PC-9 (cell line): ENCODE data around the gene TATDN2. TPM values are rescaled to one million over a fixed set of nuclear protein-coding genes. Genes with fewer than 3 reads are reported as not detected.

ENCODE experiments used
- BruUV-seq: library from RNA; stranded (reverse); fragments of 400-500 nt; replicated peaks from 2 replicates; lab custom pipeline; 2021; lab: Mats Ljungman, UMichigan
- CTCF ChIA-PET: fragments of 300-600 bp; sonication (Branson Sonifier 250); formaldehyde crosslinking; loops from one replicate; lab custom pipeline; 2022; ENCODE audit warnings: antibody characterized with exemption; lab: Charles Lee
- POLR2A ChIA-PET: fragments of 300-600 bp; sonication (Branson Sonifier 250); formaldehyde crosslinking; loops from one replicate; lab custom pipeline; 2022; ENCODE audit warnings: antibody characterized with exemption; ENCODE audit not compliant: unreplicated experiment; lab: Charles Lee
- DNase-seq, 2 experiments: peaks; one replicate each; pipeline versions ENCODE4 v3.0.0 to v3.0.0-alpha.2; 2015 to 2022; ENCODE audit warnings: mixed read lengths in 1 of 2
- H2AFZ ChIP-seq: fragments of 200-600 bp; sonication (generic); 2 replicates; pipeline ENCODE4 v1.8.1; 2017; ENCODE audit warnings: antibody characterized with exemption
- H3F3A ChIP-seq: fragments of 200-600 bp; sonication (generic); 2 replicates; pipeline ENCODE4 v1.8.1; 2017; ENCODE audit warnings: antibody characterized with exemption, mild to moderate bottlenecking, low read depth; ENCODE audit not compliant: insufficient read depth
- H3K27ac ChIP-seq: fragments of 200-600 bp; sonication (generic); 2 replicates; pipeline ENCODE4 v1.6.1; 2016; ENCODE audit warnings: mixed run types
- H3K27me3 ChIP-seq: fragments of 200-600 bp; sonication (generic); 2 replicates; pipeline ENCODE4 v1.6.1; 2016; ENCODE audit warnings: low read depth, mixed run types; ENCODE audit not compliant: insufficient read depth
- H3K36me3 ChIP-seq: fragments of 200-600 bp; sonication (generic); 2 replicates; pipeline ENCODE4 v1.6.1; 2016; ENCODE audit warnings: low read depth, mixed run types
- H3K4me1 ChIP-seq: fragments of 200-600 bp; sonication (generic); replicated peaks from 2 replicates; pipeline ENCODE4 v1.6.1; 2016; ENCODE audit warnings: mixed run types; ENCODE audit not compliant: insufficient read depth
- H3K4me2 ChIP-seq: fragments of 200-600 bp; sonication (generic); 2 replicates; pipeline ENCODE4 v1.6.1; 2017; ENCODE audit warnings: mixed run types
- H3K4me3 ChIP-seq: fragments of 200-600 bp; sonication (generic); 2 replicates; pipeline ENCODE4 v1.6.1; 2016; ENCODE audit warnings: mixed run types
- H3K79me2 ChIP-seq: fragments of 200-600 bp; sonication (generic); 2 replicates; pipeline ENCODE4 v1.6.1; 2017; ENCODE audit warnings: low read depth, mixed run types
- H3K9me2 ChIP-seq: fragments of 200-600 bp; sonication (generic); 2 replicates; pipeline ENCODE4 v1.8.1; 2017; ENCODE audit warnings: mild to moderate bottlenecking; ENCODE audit not compliant: insufficient read depth
- H3K9me3 ChIP-seq: fragments of 200-600 bp; sonication (generic); 2 replicates; pipeline ENCODE4 v1.8.1; 2016; ENCODE audit warnings: low read depth; ENCODE audit not compliant: insufficient read depth
- H4K20me1 ChIP-seq: fragments of 200-600 bp; sonication (generic); 2 replicates; pipeline ENCODE4 v1.8.1; 2017; ENCODE audit not compliant: insufficient read depth
- EZH2 ChIP-seq: fragments of 200-600 bp; sonication (generic); IDR thresholded peaks from 2 replicates; pipeline ENCODE4 v1.8.0; 2017; ENCODE audit warnings: antibody characterized with exemption, low read depth
- intact Hi-C: fragments of 100-400 bp; cut with micrococcal nuclease; formaldehyde crosslinking; loops from one replicate; pipeline ENCODE4 v1.10.0; 2022; ENCODE audit not compliant: unreplicated experiment
- total RNA-seq: library from RNA; stranded (reverse); gene quantifications from 2 replicates; pipeline ENCODE4 v1.2.3, GENCODE V29; 2021
- TF ChIP-seq, protein P1 (sequence below): fragments of 200-600 bp; sonication (generic); conservative IDR thresholded peaks from 2 replicates; pipeline ENCODE4 v1.6.1; 2017; ENCODE audit warnings: mixed run types, antibody characterized with exemption, mild to moderate bottlenecking, moderate library complexity

Gene TATDN2
- total RNA-seq, 1 experiment from 2014 or later = 34.0 TPM

DNA sequence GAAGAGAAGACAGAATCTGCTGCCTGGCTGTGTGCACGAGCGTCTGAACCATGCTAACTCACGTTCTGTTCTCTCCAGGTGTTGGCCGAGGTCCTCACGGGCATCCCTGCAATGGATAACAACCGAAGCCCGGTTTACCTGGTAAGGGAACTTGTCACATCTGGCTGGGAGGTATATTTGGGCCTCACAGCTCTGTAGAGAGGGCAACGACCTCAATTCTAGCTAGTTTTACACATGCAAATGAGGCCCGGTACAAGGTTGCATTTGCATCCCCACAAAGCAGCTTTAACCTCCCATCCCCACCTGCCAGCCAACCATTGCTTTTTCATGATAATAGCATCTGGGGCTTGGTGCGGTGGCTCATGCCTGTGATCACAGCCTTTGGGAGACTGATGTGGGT is 22.0 kb upstream of the TATDN2 start:
- Histone ChIP-seq H3K9me2 (no peaks in the 10 kb centered on the region), H3F3A (peaks cover 36% of the 10 kb centered on the region), H3K36me3 (0 out of 2 replicates have a peak, but pooled peaks cover 7% of the 10 kb centered on the region), H3K4me2 (no peak overlapping the region), H3K27ac (no peak overlapping the region), H2AFZ (no peak overlapping the region), H3K4me3 (no peak overlapping the region), H3K9me3 (no peaks in the 10 kb centered on the region), H4K20me1 (no peaks in the 10 kb centered on the region), H3K27me3 (no peaks in the 10 kb centered on the region), H3K4me1 (peaks cover 31% of the 10 kb centered on the region), H3K79me2 (no peaks in the 10 kb centered on the region)
- POLR2A ChIA-PET = no interaction called here
- no peak for DNase-seq
- no peak for TF ChIP-seq EZH2
- TF ChIP-seq, protein P1, sequence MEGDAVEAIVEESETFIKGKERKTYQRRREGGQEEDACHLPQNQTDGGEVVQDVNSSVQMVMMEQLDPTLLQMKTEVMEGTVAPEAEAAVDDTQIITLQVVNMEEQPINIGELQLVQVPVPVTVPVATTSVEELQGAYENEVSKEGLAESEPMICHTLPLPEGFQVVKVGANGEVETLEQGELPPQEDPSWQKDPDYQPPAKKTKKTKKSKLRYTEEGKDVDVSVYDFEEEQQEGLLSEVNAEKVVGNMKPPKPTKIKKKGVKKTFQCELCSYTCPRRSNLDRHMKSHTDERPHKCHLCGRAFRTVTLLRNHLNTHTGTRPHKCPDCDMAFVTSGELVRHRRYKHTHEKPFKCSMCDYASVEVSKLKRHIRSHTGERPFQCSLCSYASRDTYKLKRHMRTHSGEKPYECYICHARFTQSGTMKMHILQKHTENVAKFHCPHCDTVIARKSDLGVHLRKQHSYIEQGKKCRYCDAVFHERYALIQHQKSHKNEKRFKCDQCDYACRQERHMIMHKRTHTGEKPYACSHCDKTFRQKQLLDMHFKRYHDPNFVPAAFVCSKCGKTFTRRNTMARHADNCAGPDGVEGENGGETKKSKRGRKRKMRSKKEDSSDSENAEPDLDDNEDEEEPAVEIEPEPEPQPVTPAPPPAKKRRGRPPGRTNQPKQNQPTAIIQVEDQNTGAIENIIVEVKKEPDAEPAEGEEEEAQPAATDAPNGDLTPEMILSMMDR = no peak
- no TSS peak for BruUV-seq
- CTCF ChIA-PET = no interaction called here
- intact Hi-C loops = loop anchor here (10.0 kb wide), 1 partner anchor 141 kb away; no protein-coding TSS in a partner anchor

DNA sequence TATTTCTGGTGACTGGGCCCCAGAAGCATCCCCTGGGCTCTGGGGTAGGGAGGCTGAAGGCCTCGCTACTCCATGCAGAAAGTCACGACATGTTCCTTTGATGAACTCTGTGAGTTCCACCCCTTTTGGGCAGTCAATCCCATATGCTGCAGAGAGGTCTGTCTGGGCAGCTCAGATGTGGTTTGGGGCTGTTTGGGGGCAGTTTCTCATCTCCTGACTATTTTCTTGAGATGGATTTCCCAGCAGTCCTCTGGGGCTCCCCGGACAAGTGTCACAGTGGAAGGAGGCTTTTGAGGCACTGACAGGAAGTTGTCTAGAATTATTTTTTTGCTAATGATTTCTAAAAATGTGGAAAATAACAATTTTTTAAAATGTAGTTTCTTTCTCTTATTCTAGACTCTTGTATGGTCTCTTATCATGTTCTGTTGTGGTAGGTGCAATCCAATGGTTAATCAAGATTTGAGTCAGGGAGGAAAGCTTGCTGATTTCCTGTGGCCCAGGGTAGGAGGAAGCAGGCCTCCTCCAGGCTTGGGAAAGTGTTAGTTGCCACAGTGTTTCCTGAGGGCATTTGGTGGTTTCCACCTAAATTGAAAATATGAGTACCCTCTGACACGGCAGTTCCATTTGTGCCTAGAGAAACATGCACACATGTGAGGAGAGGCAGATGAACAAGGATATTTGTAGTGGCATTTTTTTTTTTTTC is 19.9 kb upstream of the TATDN2 start:
- DNase-seq = no peak
- POLR2A ChIA-PET = no interaction called here
- Histone ChIP-seq H3K4me2 (no peak overlapping the region), H3K9me2 (no peaks in the 10 kb centered on the region), H3K79me2 (no peaks in the 10 kb centered on the region), H2AFZ (no peak overlapping the region), H3F3A (peaks cover 19% of the 10 kb centered on the region; the same call in 1 of the 2 replicates), H3K27ac (no peak overlapping the region), H3K36me3 (no peaks in the 10 kb centered on the region), H4K20me1 (no peaks in the 10 kb centered on the region), H3K27me3 (no peaks in the 10 kb centered on the region), H3K4me3 (no peak overlapping the region), H3K9me3 (no peaks in the 10 kb centered on the region), H3K4me1 (peaks cover 10% of the 10 kb centered on the region)
- TF ChIP-seq EZH2 = no peak
- TF ChIP-seq, protein P1 = no peak
- intact Hi-C loops = loop anchor here (10.0 kb wide), 1 partner anchor 144 kb away; no protein-coding TSS in a partner anchor
- CTCF ChIA-PET = interaction anchor here (0.6 kb wide), 1 partner anchor 50 kb away, joined by 6 read pairs; no protein-coding TSS in a partner anchor
- no TSS peak for BruUV-seq

DNA sequence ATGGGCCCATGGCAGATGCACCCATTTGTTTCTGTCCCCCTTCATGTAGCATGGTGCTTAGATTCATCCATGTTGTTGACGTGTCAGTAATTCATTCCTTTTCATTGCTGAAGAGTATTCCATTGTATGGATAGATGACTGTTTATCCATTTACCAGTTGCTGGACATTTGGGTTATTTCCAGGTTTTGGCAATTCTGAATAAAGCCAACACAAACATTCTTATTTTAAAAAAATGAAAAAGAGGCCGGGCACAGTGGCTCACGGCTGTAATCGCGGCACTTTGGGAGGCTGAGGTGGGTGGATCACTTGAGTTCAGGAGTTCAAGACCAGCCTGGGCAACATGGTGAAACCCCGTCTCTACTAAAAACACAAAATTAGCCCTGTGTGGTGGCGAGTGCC is 18.7 kb upstream of the TATDN2 start:
- Histone ChIP-seq H4K20me1 (no peaks in the 10 kb centered on the region), H3K79me2 (no peaks in the 10 kb centered on the region), H3K4me3 (no peak overlapping the region), H3K27ac (no peak overlapping the region), H3K9me2 (no peaks in the 10 kb centered on the region), H3K27me3 (no peaks in the 10 kb centered on the region), H3K36me3 (no peaks in the 10 kb centered on the region), H3F3A (peaks cover 14% of the 10 kb centered on the region; the same call in 1 of the 2 replicates), H2AFZ (no peak overlapping the region), H3K4me1 (no peaks in the 10 kb centered on the region; the same call in 1 of the 2 replicates), H3K4me2 (no peak overlapping the region), H3K9me3 (no peaks in the 10 kb centered on the region)
- BruUV-seq = no TSS peak
- no peak for TF ChIP-seq EZH2
- TF ChIP-seq, protein P1 = no peak
- intact Hi-C loops = loop anchor here (10.0 kb wide), 1 partner anchor 145 kb away; no protein-coding TSS in a partner anchor
- POLR2A ChIA-PET = no interaction called here
- CTCF ChIA-PET = no interaction called here
- DNase-seq = no peak
